K562 (cell line): Measurements from ENCODE around the gene RPUSD2. TPM values are rescaled to one million over a fixed set of nuclear protein-coding genes. Genes with fewer than 3 reads are reported as not detected.
A peak's percentile ranks its signal among the peaks of the same experiment; 100 is the strongest.

Experiments used
- ARID3B ChIP-seq: fragments of 250-450 bp; sonication (Bioruptor Pico); IDR thresholded peaks from 2 replicates; pipeline ENCODE4 v1.4.0; 2020; ENCODE audit warnings: borderline replicate concordance
- ILK ChIP-seq: fragments of 450-650 bp; IDR thresholded peaks from 2 replicates; pipeline ENCODE4 v1.6.1; 2016; ENCODE audit warnings: missing genetic modification characterization, low read depth, mild to moderate bottlenecking, missing compliant biosample characterization, moderate library complexity, borderline replicate concordance
- KLF6 ChIP-seq: fragments of 250-450 bp; sonication (Bioruptor Pico); IDR thresholded peaks from 2 replicates; pipeline ENCODE4 v1.4.0; 2020; ENCODE audit warnings: mild to moderate bottlenecking, moderate library complexity, borderline replicate concordance
- PBX2 ChIP-seq, 2 experiments: IDR thresholded peaks in 1 of 2; conservative IDR thresholded peaks in 1 of 2; 2 replicates each; pipeline ENCODE4 v1.6.1; 2016; ENCODE audit warnings: low read depth in 2 of 2, mild to moderate bottlenecking in 1 of 2, missing compliant biosample characterization in 1 of 2, missing genetic modification characterization in 1 of 2, moderate library complexity in 1 of 2
- REST ChIP-seq, 2 experiments: fragments of 450-650 bp; formaldehyde crosslinking in 1 of 2; IDR thresholded peaks; 2 replicates each; pipeline versions ENCODE4 v1.4.0 to v1.6.1; 2014 to 2020; ENCODE audit warnings: mild to moderate bottlenecking in 2 of 2, borderline replicate concordance in 1 of 2, low read depth in 1 of 2
- SAFB ChIP-seq: fragments of 200-400 bp; formaldehyde crosslinking; IDR thresholded peaks from 2 replicates; pipeline ENCODE4 v1.6.1; 2017; ENCODE audit warnings: low read depth, low read length, borderline replicate concordance
- SP1 ChIP-seq: sonication (generic); formaldehyde crosslinking; IDR thresholded peaks from 2 replicates; pipeline ENCODE4 v1.8.1; 2022; ENCODE audit warnings: mild to moderate bottlenecking, missing genetic modification reagents
- TGIF2 ChIP-seq: sonication (generic); formaldehyde crosslinking; IDR thresholded peaks from 2 replicates; pipeline ENCODE4 v1.8.1; 2022; ENCODE audit warnings: mild to moderate bottlenecking, missing genetic modification reagents, moderate library complexity
- WHSC1 ChIP-seq: IDR thresholded peaks from one replicate; pipeline ENCODE4 v1.6.1; 2012; ENCODE audit warnings: low read length, control low read depth, inconsistent platforms
- ZNF12 ChIP-seq: sonication (generic); formaldehyde crosslinking; IDR thresholded peaks from 2 replicates; pipeline ENCODE4 v1.4.0; 2020; ENCODE audit warnings: mild to moderate bottlenecking, missing genetic modification reagents
- polyA plus RNA-seq, 8 experiments: library from polyadenylated mRNA; depleted of rRNA in 4 of 8; stranded (reverse) in 5 of 8; unstranded in 3 of 8; fragments of >200 nt; fragmentation: Nextera tagmentation in 2 of 8; fragmentation: Illumina TruSeq in 1 of 8; extraction: Ambion mirVana in 2 of 8; extraction: Trizol in 1 of 8; gene quantifications; 2 replicates each; pipeline versions ENCODE4 v1.2.1 to v1.2.3, GENCODE V29; 2011 to 2014; ENCODE audit warnings: inconsistent platforms in 1 of 8, missing spikeins in 1 of 8
- total RNA-seq, 7 experiments: library from RNA; depleted of rRNA in 6 of 7; stranded (reverse); fragments of >200 nt in 6 of 7; fragmentation: Illumina TruSeq in 2 of 7; extraction: Trizol in 2 of 7; gene quantifications; 2 replicates each; pipeline versions ENCODE4 v1.2.1 to v1.2.3, GENCODE V29; 2011 to 2021; ENCODE audit warnings: low replicate concordance in 1 of 7

RPUSD2 gene
- total and polyA plus RNA-seq, 9 of the 15 experiments (the other 6 are each of a cell fraction or from before 2014, with no cell fraction given) = 3.7 to 30.2 (median 14.3) TPM

- TF ChIP-seq WHSC1 (no peak), TGIF2 (no peak), REST (IDR thresholded peaks at IDR 0.05; ENCODE audit: borderline replicate concordance) (peak; percentile 86), REST (CRISPR knock-in tag; IDR thresholded peaks at IDR 0.05; ENCODE audit: low read depth) (no peak), ILK (tag) (no peak), SP1 (peak; percentile 77), SAFB (no peak), KLF6 (CRISPR knock-in tag) (no peak), PBX2 (CRISPR knock-in tag; IDR thresholded peaks at IDR 0.05; ENCODE audit: low read depth) (no peak), PBX2 (tag; conservative IDR thresholded peaks at IDR 0.05; ENCODE audit: low read depth) (no peak), ARID3B (CRISPR knock-in tag) (no peak), ZNF12 (CRISPR knock-in tag) (no peak)
Observed at GRCh38 chr15:40564591-40565332, 4.3 kb upstream of the RPUSD2 start, which contains the start of gene CCDC32 (continued).
